MM.1S (cell line): ENCODE measurements around the gene PREX1.
"Not testable (repeated sequence)": the region's sequence is repeated elsewhere in the genome, so short reads cannot be mapped to it uniquely, and the experiment has no call there.

Experiments used
- DNase-seq: peaks from one replicate; pipeline ENCODE4 v3.0.0-alpha.2; 2015
- H2AFZ ChIP-seq: fragments of 300-600 bp; sonication (generic); 2 replicates; pipeline ENCODE4 v1.6.0; 2016; ENCODE audit warnings: antibody characterized with exemption, low read length
- H3F3A ChIP-seq: fragments of 300-600 bp; sonication (generic); 2 replicates; pipeline ENCODE4 v1.6.1; 2016; ENCODE audit warnings: mild to moderate bottlenecking, antibody characterized with exemption, low read length, moderate library complexity, mixed read lengths; ENCODE audit not compliant: insufficient read depth
- H3K27ac ChIP-seq: fragments of 300-600 bp; sonication (generic); 2 replicates; pipeline ENCODE4 v1.5.1; 2016; ENCODE audit warnings: mild to moderate bottlenecking, low read length
- H3K27me3 ChIP-seq: fragments of 300-600 bp; sonication (generic); replicated peaks from 2 replicates; pipeline ENCODE4 v1.6.0; 2016; ENCODE audit warnings: low read length; ENCODE audit not compliant: insufficient read depth
- H3K36me3 ChIP-seq: fragments of 300-600 bp; sonication (generic); replicated peaks from 2 replicates; pipeline ENCODE4 v1.6.1; 2016; ENCODE audit warnings: mild to moderate bottlenecking, low read length, mixed read lengths; ENCODE audit not compliant: insufficient read depth
- H3K4me1 ChIP-seq: fragments of 300-600 bp; sonication (generic); 2 replicates; pipeline ENCODE4 v1.6.1; 2016; ENCODE audit warnings: low read length, mixed read lengths
- H3K4me2 ChIP-seq: fragments of 300-600 bp; sonication (generic); 2 replicates; pipeline ENCODE4 v1.6.0; 2016; ENCODE audit warnings: low read depth, low read length
- H3K4me3 ChIP-seq: fragments of 300-600 bp; sonication (generic); 2 replicates; pipeline ENCODE4 v1.5.1; 2016; ENCODE audit warnings: low read length, mixed read lengths
- H3K79me2 ChIP-seq: fragments of 300-600 bp; sonication (generic); 2 replicates; pipeline ENCODE4 v1.6.1; 2016; ENCODE audit warnings: mixed run types, low read length, mixed read lengths
- H3K9ac ChIP-seq: fragments of 300-600 bp; sonication (generic); 2 replicates; pipeline ENCODE4 v1.6.1; 2016; ENCODE audit warnings: low read length, mixed read lengths
- H3K9me2 ChIP-seq: fragments of 300-600 bp; sonication (generic); replicated peaks from 2 replicates; pipeline ENCODE4 v1.6.1; 2016; ENCODE audit warnings: mild to moderate bottlenecking, low read length, mixed read lengths; ENCODE audit not compliant: insufficient read depth
- H3K9me3 ChIP-seq: fragments of 300-600 bp; sonication (generic); replicated peaks from 2 replicates; pipeline ENCODE4 v1.6.1; 2016; ENCODE audit warnings: mild to moderate bottlenecking, low read length, mixed read lengths; ENCODE audit not compliant: insufficient read depth
- H4K20me1 ChIP-seq: fragments of 300-600 bp; sonication (generic); 2 replicates; pipeline ENCODE4 v1.6.1; 2016; ENCODE audit warnings: mild to moderate bottlenecking, low read length, moderate library complexity, mixed read lengths; ENCODE audit not compliant: insufficient read depth
- EZH2 ChIP-seq: fragments of 300-600 bp; sonication (generic); optimal IDR thresholded peaks from 2 replicates; pipeline ENCODE3; 2017; ENCODE audit warnings: low read depth, mild to moderate bottlenecking, antibody characterized with exemption, low read length, mixed read lengths
- EZH2phosphoT487 ChIP-seq: fragments of 300-600 bp; sonication (generic); IDR thresholded peaks from 2 replicates; pipeline ENCODE4 v1.6.1; 2018; ENCODE audit warnings: antibody characterized with exemption, low read length
- TF ChIP-seq, protein P1 (sequence below): fragments of 300-600 bp; sonication (generic); IDR thresholded peaks from 2 replicates; pipeline ENCODE4 v1.5.1; 2016; ENCODE audit warnings: antibody characterized with exemption, low read length, mixed read lengths

Gene PREX1

DNA sequence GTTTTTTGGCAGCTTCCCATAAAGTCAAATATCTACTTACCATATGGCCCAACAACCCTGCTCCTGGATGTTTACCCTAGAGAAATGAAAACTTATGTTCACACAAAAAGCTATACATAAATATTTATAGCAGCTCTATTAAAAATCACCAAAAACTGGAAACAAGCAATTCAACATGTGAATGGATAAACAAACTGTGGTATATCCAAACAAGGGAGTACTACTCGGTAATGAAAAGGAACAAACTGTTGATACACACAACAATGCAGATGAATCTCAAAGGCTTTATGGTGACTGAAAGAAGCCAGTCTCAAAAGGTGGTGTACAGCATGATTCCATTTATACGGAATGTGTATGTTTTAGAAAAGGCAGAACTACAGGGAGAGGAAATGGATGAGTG, 48.4 kb downstream of the PREX1 start:
- H3K9me3 ChIP-seq: no peaks in the 10 kb centered on the region
- H3K9me2 ChIP-seq: no peaks in the 10 kb centered on the region
- no peaks in the 10 kb centered on the region for H3K36me3 ChIP-seq
- DNase-seq: no peak
- no peaks in the 10 kb centered on the region for H3K79me2 ChIP-seq
- no peak overlapping the region for H3K9ac ChIP-seq
- H2AFZ ChIP-seq: no peak overlapping the region
- no peaks in the 10 kb centered on the region for H4K20me1 ChIP-seq
- H3K4me1 ChIP-seq: no peaks in the 10 kb centered on the region
- TF ChIP-seq EZH2phosphoT487: no peak
- TF ChIP-seq EZH2: no peak
- TF ChIP-seq, protein P1, sequence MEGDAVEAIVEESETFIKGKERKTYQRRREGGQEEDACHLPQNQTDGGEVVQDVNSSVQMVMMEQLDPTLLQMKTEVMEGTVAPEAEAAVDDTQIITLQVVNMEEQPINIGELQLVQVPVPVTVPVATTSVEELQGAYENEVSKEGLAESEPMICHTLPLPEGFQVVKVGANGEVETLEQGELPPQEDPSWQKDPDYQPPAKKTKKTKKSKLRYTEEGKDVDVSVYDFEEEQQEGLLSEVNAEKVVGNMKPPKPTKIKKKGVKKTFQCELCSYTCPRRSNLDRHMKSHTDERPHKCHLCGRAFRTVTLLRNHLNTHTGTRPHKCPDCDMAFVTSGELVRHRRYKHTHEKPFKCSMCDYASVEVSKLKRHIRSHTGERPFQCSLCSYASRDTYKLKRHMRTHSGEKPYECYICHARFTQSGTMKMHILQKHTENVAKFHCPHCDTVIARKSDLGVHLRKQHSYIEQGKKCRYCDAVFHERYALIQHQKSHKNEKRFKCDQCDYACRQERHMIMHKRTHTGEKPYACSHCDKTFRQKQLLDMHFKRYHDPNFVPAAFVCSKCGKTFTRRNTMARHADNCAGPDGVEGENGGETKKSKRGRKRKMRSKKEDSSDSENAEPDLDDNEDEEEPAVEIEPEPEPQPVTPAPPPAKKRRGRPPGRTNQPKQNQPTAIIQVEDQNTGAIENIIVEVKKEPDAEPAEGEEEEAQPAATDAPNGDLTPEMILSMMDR: no peak
- no peak overlapping the region for H3K4me2 ChIP-seq
- no peaks in the 10 kb centered on the region for H3F3A ChIP-seq
- H3K27ac ChIP-seq: no peak overlapping the region
- H3K4me3 ChIP-seq: no peak overlapping the region
- H3K27me3 ChIP-seq: no peaks in the 10 kb centered on the region

DNA sequence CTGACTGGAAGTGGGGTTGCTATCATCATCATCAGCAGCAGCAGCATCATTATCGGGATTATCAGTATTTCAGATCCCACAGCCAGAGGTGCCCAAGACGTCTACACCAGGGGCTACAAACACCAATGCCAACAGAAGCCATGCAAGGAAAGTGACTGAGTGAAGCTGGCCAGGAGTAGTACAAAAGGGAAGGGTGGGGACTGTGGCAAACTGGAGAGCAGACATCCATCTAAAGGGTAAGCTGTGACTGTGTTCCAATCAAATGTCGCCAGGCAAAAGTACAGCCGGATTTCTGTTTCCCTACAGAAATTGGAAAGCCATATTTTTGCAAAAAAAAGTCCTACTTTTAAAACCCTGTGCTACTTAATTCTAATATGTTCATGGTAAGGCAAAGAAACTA, 50.0 kb downstream of the PREX1 start:
- no peak overlapping the region for H3K9ac ChIP-seq
- H3K27ac ChIP-seq: no peak overlapping the region
- H3K4me2 ChIP-seq: no peak overlapping the region
- no peaks in the 10 kb centered on the region for H3K27me3 ChIP-seq
- H3K36me3 ChIP-seq: no peaks in the 10 kb centered on the region
- no peaks in the 10 kb centered on the region for H3F3A ChIP-seq
- no peak for DNase-seq
- no peaks in the 10 kb centered on the region for H3K4me1 ChIP-seq
- no peak overlapping the region for H3K4me3 ChIP-seq
- no peaks in the 10 kb centered on the region for H3K79me2 ChIP-seq
- H3K9me3 ChIP-seq: no peaks in the 10 kb centered on the region
- H2AFZ ChIP-seq: no peak overlapping the region
- no peaks in the 10 kb centered on the region for H3K9me2 ChIP-seq
- TF ChIP-seq EZH2 (no peak), EZH2phosphoT487 (no peak)
- TF ChIP-seq, protein P1: no peak
- no peaks in the 10 kb centered on the region for H4K20me1 ChIP-seq

DNA sequence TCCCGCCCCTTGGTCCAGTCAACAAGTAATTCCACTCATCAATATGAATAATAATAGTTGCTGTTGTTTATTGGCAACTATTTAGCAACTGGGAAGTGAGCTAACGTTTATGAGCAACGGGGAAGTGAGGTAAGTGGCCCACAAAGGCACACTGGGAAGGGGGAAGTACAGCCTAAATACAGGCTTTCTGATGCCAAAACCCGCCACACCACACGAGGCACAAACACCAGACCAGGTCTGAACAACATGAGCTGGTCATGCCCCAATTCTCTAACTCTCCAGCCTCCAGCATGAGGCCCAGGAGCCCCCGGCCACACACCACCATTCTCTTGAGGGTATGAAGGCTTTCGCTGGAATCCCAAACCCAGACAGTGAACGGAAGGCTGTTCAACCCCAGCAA, 50.8 kb downstream of the PREX1 start:
- H3K4me1 ChIP-seq: no peaks in the 10 kb centered on the region
- no peak overlapping the region for H3K27ac ChIP-seq
- no peaks in the 10 kb centered on the region for H3F3A ChIP-seq
- no peaks in the 10 kb centered on the region for H3K9me3 ChIP-seq
- H3K36me3 ChIP-seq: no peaks in the 10 kb centered on the region
- TF ChIP-seq EZH2phosphoT487 (no peak), EZH2 (no peak)
- TF ChIP-seq, protein P1: no peak
- no peak overlapping the region for H3K9ac ChIP-seq
- no peaks in the 10 kb centered on the region for H3K79me2 ChIP-seq
- no peaks in the 10 kb centered on the region for H4K20me1 ChIP-seq
- DNase-seq: no peak
- no peak overlapping the region for H2AFZ ChIP-seq
- H3K4me3 ChIP-seq: no peak overlapping the region
- no peaks in the 10 kb centered on the region for H3K9me2 ChIP-seq
- no peaks in the 10 kb centered on the region for H3K27me3 ChIP-seq
- H3K4me2 ChIP-seq: no peak overlapping the region

DNA sequence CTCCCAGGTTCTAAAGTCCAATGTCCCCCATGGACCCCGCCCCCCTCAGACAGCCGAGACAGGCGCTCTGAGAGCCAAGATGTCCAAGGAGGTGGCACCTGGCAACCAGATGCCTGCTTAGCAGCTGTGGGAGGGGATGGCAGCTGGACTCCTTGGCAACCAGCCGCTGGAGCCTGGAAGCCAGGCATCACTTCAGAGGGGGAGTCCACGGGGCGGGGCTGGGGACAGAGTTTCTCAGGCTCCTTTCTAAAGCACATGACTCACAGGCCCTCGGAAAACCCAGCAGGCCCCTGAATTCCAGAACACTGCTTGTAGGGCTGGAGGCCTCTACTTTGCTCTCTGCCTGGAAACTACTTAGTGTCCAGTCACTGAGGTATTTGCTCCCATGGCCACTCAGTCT, 51.5 kb downstream of the PREX1 start:
- no peak overlapping the region for H3K9ac ChIP-seq
- no peak for DNase-seq

GRCh38 chr20:48775545-48775944, 52.3 kb downstream of the PREX1 start:
- not testable (repeated sequence) for H4K20me1 ChIP-seq, H3K9me2 ChIP-seq, H3K36me3 ChIP-seq, H3K4me3 ChIP-seq, H3K9ac ChIP-seq, H3K4me1 ChIP-seq, H3F3A ChIP-seq, H3K79me2 ChIP-seq, DNase-seq, H2AFZ ChIP-seq, H3K4me2 ChIP-seq, H3K27ac ChIP-seq, H3K27me3 ChIP-seq, H3K9me3 ChIP-seq

More for the DNA sequence above, 51.5 kb downstream of the PREX1 start:
- Histone ChIP-seq H2AFZ (no peak overlapping the region), H3K4me2 (no peak overlapping the region), H3K4me3 (no peak overlapping the region), H3K27me3 (no peaks in the 10 kb centered on the region), H3K36me3 (no peaks in the 10 kb centered on the region), H4K20me1 (no peaks in the 10 kb centered on the region), H3K9me3 (no peaks in the 10 kb centered on the region), H3K27ac (no peak overlapping the region), H3K79me2 (no peaks in the 10 kb centered on the region), H3K9me2 (no peaks in the 10 kb centered on the region), H3F3A (no peaks in the 10 kb centered on the region), H3K4me1 (no peaks in the 10 kb centered on the region)
- no peak for TF ChIP-seq EZH2
- TF ChIP-seq, protein P1: no peak
- TF ChIP-seq EZH2phosphoT487: no peak
